Adrenal gland (tissue), 12 donors: ENCODE measurements around the gene FMO1. TPM values are rescaled to one million over a fixed set of nuclear protein-coding genes. Genes with fewer than 3 reads are reported as not detected.
"Not testable (repeated sequence)": the region's sequence is repeated elsewhere in the genome, so short reads cannot be mapped to it uniquely, and the experiment has no call there.

Experiments used
- DNase-seq, 7 donors: peaks; one replicate each; pipeline ENCODE4 v3.0.0-alpha.2; 2019 to 2020
- H3K27ac ChIP-seq, 5 donors: fragments of 200-600 bp; sonication (generic) in 4 of 5; 1 replicate in 3 of 5; 2 replicates in 2 of 5; pipeline versions ENCODE4 v1.5.1 to v1.8.0; 2016 to 2020; ENCODE audit warnings: mild to moderate bottlenecking in 1 of 5
- H3K27me3 ChIP-seq: fragments of 200-600 bp; 2 replicates; pipeline ENCODE4 v1.8.0; 2021
- H3K36me3 ChIP-seq, 2 donors: fragments of 200-600 bp; replicated peaks in 1 of 2; 1 replicate in 1 of 2; 2 replicates in 1 of 2; pipeline versions ENCODE4 v1.5.1 to v1.8.0; 2018 to 2022
- H3K4me1 ChIP-seq, 2 donors: fragments of 200-600 bp; replicated peaks in 1 of 2; 1 replicate in 1 of 2; 2 replicates in 1 of 2; pipeline versions ENCODE4 v1.5.1 to v1.8.0; 2018 to 2021
- H3K4me3 ChIP-seq, 4 donors: fragments of 200-600 bp; sonication (generic) in 3 of 4; one replicate each; pipeline ENCODE4 v1.5.1; 2016 to 2018
- H3K9me3 ChIP-seq, 3 donors: fragments of 200-600 bp; sonication (generic) in 1 of 3; replicated peaks in 1 of 3; 1 replicate in 2 of 3; 2 replicates in 1 of 3; pipeline versions ENCODE4 v1.5.1 to v1.8.0; 2016 to 2021
- CTCF ChIP-seq, 6 experiments: fragments of 450-650 bp in 4 of 6; fragments of 200-600 bp in 2 of 6; sonication (generic) in 1 of 6; IDR thresholded peaks; 1 replicate in 5 of 6; 2 replicates in 1 of 6; pipeline versions ENCODE4 v1.5.1 to v1.8.0; 2016 to 2021; ENCODE audit warnings: antibody characterized with exemption in 6 of 6, mild to moderate bottlenecking in 2 of 6, moderate library complexity in 1 of 6
- POLR2A ChIP-seq, 2 donors: fragments of 450-650 bp; IDR thresholded peaks; one replicate each; pipeline ENCODE4 v1.6.1; 2017; ENCODE audit warnings: antibody characterized with exemption in 2 of 2, mild to moderate bottlenecking in 2 of 2, moderate library complexity in 1 of 2
- WGBS, 4 donors: extraction: QIAGEN DNeasy Blood & Tissue Kit in 2 of 4; methylation state at CpG; one replicate each; pipeline versions ENCODE4 v1.1.5 to v1.1.7; 2013 to 2017; 5-methylcytosine and 5-hydroxymethylcytosine counted together
- intact Hi-C, 2 donors: fragments of 100-400 bp; cut with DNase I; formaldehyde crosslinking; loops; one replicate each; pipeline versions ENCODE4 v1.14.1 to v1.15.0; 2022 to 2023
- polyA plus RNA-seq, 3 donors: library from polyadenylated mRNA; stranded (reverse); fragments of 200-250 nt in 2 of 3; fragments of 350-450 nt in 1 of 3; fragmentation: Illumina TruSeq in 1 of 3; extraction: RNeasy Lipid Tissue Mini Kit (QIAGEN cat#74804) in 1 of 3; gene quantifications; one replicate each; pipeline ENCODE4 v1.2.3, GENCODE V29; 2013 to 2014
- total RNA-seq, 9 donors: library from RNA; depleted of rRNA in 4 of 9; stranded (reverse); fragments of >200 nt in 4 of 9; fragments of 120-200 nt in 1 of 9; fragmentation: NEBNext Ultra II Directional in 1 of 9; extraction: Animal tissue kit (Norgen Biotek cat#: 25700) in 1 of 9; gene quantifications; one replicate each; pipeline versions ENCODE4 v1.1.0 to v1.2.4, GENCODE V29; 2013 to 2023
- donor health status: healthy with polysubstance abuse.
- donor health status: Bipolar disorder and iron deficiency.
- donor health status: DM: yes; HTN: yes; CAD: no.
- donor health status: DM: no; HTN: no; CAD: no.
- donor health status: DM: no; HTN: no; CAD: no.
- donor health status: DM: yes; HTN: yes; CAD: no.

The FMO1 gene
- total and polyA plus RNA-seq, 12 donors = 1.0 to 13.5 (median 6.0) TPM

- Histone ChIP-seq H3K4me3 (no peak overlapping the region), H3K4me1 (no peaks in the 10 kb centered on the region), H3K36me3 (no peaks in the 10 kb centered on the region), H3K27ac (no peak overlapping the region), H3K27me3 (no peaks in the 10 kb centered on the region), H3K9me3 (no peaks in the 10 kb centered on the region)
- no peak for DNase-seq
- TF ChIP-seq CTCF (IDR thresholded peaks at IDR 0.05) (no peak), POLR2A (IDR thresholded peaks at IDR 0.05) (no peak)
- WGBS, 4 donors = 83 to 88% (median 84%) methylated on average over 7 of the region's 7 CpGs
- intact Hi-C loops = no loop called here
Observed at GRCh38 chr1:171280599-171280998, 32.3 kb downstream of the FMO1 start.

GRCh38 chr1:171286032-171286705, 37.9 kb downstream of the FMO1 start:
- 57 to 84% (median 63%) methylated on average over 4 of the region's 4 CpGs for WGBS, 4 donors
- Histone ChIP-seq H3K9me3 (no peaks in the 10 kb centered on the region), H3K27ac (no peak overlapping the region), H3K4me3 (no peak overlapping the region), H3K27me3 (no peaks in the 10 kb centered on the region), H3K36me3 (no peaks in the 10 kb centered on the region), H3K4me1 (no peaks in the 10 kb centered on the region)
- intact Hi-C loops = no loop called here
- no peak for DNase-seq
- no peak for TF ChIP-seq CTCF (IDR thresholded peaks at IDR 0.05)
- TF ChIP-seq POLR2A (IDR thresholded peaks at IDR 0.05) = no peak

GRCh38 chr1:171290621-171291020, 42.3 kb downstream of the FMO1 start:
- Histone ChIP-seq H3K27me3 (no peaks in the 10 kb centered on the region), H3K36me3 (no peaks in the 10 kb centered on the region), H3K4me1 (no peaks in the 10 kb centered on the region), H3K9me3 (no peaks in the 10 kb centered on the region), H3K27ac (no peak overlapping the region), H3K4me3 (no peak overlapping the region)
- DNase-seq = no peak
- TF ChIP-seq POLR2A (IDR thresholded peaks at IDR 0.05) = no peak
- TF ChIP-seq CTCF (IDR thresholded peaks at IDR 0.05) = no peak
- intact Hi-C loops = no loop called here
- WGBS, 4 donors = 85 to 90% (median 89%) methylated on average over 2 of the region's 2 CpGs

GRCh38 chr1:171292799-171293198, 44.5 kb downstream of the FMO1 start:
- no peaks in the 10 kb centered on the region for H3K9me3 ChIP-seq
- no peaks in the 10 kb centered on the region for H3K4me1 ChIP-seq
- WGBS, 4 donors = 38 to 58% (median 43%) methylated on average over 1 of the region's 1 CpG
- no peaks in the 10 kb centered on the region for H3K27me3 ChIP-seq
- H3K4me3 ChIP-seq = no peak overlapping the region
- H3K36me3 ChIP-seq = no peaks in the 10 kb centered on the region
- TF ChIP-seq POLR2A (IDR thresholded peaks at IDR 0.05) (no peak), CTCF (IDR thresholded peaks at IDR 0.05) (no peak)
- H3K27ac ChIP-seq = no peak overlapping the region
- peak in 4 of 7 donors; percentile 10 to 33 (median 25) for DNase-seq
- intact Hi-C loops = no loop called here

GRCh38 chr1:171295383-171295782, 47.1 kb downstream of the FMO1 start:
- H3K4me1 ChIP-seq, H3K27me3 ChIP-seq, H3K4me3 ChIP-seq, DNase-seq, intact Hi-C loops, H3K27ac ChIP-seq, H3K36me3 ChIP-seq, H3K9me3 ChIP-seq: not testable (repeated sequence)
- WGBS, 4 donors = 66 to 80% (median 74%) methylated on average over 7 of the region's 7 CpGs
